NCI-H446 treated with DMSO at 0.1 percent for 48 hours (cell line): ENCODE data around the gene PTDSS2.
"Not testable (repeated sequence)": the region's sequence is repeated elsewhere in the genome, so short reads cannot be mapped to it uniquely, and the experiment has no call there.

Experiments
- DNase-seq: peaks from one replicate; lab custom pipeline; 2025; lab: John Stamatoyannopoulos, UW

Gene PTDSS2

DNA sequence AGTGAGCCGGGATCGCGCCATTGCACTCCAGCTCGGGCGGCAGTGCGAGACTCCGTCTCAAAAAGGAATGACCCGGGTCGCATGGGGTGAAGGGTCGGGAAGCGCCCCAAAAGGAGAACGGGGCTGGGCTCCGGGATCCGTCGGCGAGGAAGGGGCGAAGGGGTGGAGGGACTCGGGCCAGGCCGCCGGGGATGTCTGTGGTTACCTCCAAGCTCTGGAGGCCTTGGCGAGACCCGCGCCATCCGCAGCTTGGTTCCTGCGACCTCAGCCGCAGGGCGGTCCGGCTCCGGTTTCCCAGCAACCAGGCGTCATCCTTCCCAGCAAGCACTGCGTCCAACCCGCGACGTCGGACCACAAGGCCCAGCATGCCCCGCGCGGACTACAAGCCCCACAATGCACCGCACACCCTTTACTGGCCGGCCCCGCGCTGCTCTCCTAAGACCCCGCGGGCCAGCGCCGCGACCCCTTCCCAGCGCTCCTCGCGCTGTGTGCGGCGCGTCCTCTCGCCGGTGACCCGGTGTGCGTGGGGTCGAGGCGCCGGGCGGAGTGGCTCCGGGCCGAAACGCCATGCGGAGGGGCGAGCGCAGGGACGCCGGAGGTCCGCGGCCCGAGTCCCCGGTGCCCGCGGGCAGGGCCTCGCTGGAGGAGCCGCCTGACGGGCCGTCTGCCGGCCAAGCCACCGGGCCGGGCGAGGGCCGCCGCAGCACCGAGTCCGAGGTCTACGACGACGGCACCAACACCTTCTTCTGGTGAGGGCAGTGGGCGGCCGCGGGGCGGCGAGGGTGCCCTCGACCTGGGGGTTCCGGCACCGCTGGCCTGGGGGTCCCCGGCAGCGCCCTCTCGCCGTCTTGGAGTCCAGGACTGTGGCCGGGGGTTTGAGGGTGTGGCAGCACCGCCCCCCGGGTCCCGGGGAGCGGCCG, at the start of gene PTDSS2:
Gene PTDSS2 (plus strand): TSS at position 391 of the 920 bp plus-strand sequence. CDS start 177 bp downstream, at position 568.
- peak; percentile 84 for DNase-seq

DNA sequence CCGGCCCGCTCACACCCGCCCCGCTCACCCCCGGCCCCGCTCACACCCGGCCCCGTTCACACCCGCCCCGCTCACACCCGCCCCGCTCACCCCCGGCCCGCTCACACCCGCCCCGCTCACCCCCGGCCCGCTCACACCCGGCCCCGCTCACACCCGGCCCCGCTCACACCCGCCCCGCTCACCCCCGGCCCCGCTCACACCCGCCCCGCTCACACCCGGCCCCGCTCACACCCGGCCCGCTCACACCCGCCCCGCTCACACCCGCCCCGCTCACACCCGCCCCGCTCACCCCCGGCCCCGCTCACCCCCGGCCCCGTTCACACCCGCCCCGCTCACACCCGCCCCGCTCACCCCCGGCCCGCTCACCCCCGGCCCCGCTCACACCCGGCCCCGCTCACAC, 48.9 kb upstream of the PTDSS2 start:
- not testable (repeated sequence) for DNase-seq

DNA sequence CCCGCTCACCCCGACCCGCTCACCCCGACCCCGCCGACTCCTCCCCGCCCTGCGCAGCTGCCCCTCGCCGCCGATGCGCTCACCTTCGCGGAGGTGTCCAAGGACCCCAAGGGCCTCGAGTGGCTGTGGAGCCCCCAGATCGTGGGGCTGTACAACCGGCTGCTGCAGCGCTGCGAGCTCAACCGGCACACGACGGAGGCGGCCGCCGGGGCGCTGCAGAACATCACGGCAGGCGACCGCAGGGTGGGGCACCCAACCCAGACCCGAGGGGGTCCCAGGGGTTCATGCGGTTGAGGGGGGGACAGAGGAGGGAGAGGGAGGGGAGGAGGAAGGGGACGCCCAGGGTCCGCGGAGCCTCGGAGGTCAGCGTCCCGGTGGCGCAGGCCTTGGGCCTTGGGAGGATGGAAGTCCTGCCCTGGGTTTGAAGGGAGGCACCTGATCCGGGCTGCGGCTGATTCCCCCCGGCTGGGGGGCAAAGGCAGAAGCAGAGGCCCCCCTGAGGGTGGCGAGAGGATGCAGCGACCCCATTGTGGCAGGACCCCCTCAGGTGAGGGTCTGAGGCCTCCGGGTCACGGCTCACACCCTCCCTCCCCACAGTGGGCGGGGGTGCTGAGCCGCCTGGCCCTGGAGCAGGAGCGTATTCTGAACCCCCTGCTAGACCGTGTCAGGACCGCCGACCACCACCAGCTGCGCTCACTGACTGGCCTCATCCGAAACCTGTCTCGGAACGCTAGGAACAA, 46.9 kb upstream of the PTDSS2 start:
- DNase-seq: no peak

DNA sequence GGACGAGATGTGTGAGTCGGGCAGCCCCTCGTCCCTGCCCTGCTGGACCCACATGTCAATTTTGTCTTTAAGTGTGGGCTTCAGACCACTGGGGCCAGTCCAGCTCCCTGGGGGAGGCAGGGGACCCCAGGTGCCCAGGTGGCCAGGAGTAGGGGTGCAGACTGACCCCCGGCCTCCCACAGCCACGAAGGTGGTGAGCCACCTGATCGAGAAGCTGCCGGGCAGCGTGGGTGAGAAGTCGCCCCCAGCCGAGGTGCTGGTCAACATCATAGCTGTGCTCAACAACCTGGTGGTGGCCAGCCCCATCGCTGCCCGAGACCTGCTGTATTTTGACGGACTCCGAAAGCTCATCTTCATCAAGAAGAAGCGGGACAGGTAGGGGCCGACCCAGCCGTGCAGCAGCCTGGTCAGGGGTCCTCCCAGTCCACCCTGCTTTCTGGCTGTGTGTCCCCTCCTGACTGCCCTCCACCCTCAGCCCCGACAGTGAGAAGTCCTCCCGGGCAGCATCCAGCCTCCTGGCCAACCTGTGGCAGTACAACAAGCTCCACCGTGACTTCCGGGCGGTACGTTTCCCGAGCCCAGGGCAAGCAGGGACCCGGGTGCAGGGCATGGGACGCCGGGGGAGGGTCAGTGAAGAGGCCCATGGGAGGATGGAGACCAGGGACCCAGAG, 46.2 kb upstream of the PTDSS2 start:
- DNase-seq: no peak

DNA sequence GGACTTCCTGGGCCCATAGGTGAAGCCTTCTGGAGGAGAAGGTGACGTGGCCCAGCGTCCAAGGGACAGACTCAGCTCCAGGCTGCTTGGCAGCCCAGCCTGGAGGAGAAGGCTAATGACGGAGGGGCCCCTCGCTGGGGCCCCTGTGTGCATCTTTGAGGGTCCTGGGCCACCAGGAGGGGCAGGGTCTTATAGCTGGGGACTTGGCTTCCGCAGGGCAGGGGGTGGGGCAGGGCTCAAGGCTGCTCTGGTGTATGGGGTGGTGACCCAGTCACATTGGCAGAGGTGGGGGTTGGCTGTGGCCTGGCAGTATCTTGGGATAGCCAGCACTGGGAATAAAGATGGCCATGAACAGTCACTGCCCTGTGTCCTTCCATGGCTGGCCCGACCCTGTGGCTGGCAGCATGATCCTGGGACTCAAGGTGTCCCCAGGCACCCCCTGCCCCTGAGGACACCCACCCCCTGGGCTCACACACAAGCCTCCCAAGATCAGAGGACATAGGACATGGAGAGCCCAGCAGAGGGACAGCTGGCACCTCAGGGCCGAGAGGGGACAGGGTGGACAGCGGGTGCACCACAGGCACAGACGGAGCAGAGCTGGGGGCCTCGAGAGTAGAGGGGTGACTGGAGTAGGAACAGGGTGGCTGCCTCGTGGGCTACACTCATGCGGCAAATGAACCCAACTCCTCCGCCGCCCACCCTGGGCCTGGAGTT, 45.4 kb upstream of the PTDSS2 start:
- no peak for DNase-seq

DNA sequence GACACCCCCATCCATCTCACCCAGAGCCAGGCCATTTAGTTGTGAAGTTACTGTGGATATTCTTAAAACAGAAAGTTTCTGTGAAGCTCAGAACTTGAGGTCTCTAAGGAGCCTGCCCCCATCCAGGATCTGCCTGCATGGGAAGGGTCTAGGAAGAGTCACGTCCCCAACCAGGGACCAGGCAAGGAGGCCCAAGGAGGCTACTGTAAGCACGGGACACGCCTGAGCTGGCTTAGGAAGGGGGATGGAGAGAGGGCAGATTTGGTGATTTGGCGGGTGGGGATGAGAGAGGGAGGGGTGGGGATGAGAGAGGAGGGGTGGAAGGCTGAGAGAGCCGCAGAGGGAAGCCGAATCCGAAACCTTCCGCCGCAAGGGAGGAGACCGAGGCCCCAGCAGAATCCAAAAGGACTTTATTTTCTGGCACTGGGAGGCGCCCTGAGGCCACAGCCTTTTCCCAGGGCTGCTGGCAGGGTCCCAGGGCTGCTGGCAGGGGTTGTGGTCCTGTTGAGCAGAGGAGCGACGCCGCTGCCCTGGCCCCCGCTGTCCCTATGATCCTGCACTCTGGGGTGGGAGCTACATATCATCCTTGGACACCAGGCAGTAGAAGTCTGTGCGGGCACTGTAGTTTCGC, 44.6 kb upstream of the PTDSS2 start:
- no peak for DNase-seq

DNA sequence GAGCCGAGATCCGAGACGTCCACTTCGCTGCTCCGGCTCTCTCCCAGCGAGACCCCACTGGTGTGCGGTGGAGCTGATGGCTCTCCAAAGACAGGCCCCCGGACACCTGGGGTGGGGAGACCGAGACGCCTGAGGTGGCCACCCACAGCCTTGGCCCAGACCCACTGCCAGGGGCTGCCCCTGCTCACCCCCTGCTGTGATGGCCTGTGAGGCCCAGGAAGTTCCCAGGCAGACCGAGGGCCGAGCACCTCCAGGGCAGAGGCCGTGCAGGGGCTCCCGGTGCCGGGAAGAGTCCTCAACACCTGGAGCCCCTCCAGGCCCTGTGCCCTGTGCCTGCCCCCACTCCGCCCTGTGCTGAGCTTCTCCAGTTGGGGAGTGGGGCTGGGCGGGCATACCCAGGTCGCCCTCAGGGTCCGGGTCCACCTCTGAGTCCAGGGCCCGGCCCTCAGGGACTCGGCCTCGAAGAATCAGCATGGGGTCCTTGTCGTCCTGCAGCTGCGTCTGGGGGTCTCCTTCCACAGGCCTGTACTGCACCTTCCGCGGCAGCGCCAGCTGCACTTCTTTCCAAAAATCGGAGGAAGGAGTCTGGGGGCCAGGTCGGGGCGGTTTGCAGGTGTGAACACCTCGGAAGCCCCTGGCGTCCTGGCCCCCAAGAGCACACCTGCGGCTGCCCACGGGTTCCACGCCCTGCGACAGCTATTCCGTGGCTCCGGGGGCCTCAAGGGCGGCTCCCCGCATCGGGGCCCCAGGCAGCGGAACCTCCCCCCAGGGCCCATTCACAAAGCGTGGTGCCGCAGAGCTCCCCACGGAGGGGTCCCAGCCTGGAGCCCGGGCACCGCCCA, 43.9 kb upstream of the PTDSS2 start:
- no peak for DNase-seq

DNA sequence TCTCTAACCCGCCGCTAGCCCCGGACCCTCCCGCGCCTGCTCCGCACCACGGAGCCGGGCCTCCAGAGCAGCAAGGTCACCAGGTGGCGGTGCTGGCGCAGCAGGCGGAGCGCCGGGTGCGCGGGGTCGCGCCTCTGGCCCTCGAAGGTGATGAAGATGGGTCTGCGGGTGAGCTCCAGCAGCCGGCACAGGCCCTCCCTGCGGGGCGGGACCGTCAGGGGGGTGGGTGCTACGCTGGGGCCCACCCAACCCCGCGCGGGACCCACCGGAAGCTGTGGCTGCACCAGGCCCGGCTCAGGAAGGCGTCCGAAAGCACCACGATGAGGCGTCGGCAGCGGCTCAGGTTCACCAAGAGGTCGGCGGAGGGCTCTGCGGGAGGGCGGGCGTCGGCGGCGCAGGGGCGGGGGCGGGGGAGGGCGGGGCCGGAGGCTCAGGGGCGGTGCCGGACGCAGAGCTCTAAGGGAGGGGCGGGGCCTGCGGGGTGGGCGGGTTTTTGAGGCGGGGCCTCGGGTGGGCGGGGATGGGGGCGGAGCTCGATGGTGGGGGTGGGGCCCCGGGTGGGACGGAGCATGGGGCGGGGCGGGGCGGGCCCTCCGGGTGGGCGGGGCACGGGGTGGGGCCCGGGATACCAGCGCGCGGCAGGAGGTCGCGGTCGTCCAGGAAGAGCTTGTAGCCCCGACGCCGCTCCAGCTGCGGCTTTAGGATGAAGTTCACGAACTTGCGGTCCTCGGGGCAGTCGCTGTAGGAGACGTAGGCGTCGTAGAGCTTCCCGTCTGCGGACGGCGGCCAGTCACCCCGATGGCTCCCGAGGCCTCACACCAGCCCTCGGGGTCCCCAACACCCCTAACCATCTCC, 43.1 kb upstream of the PTDSS2 start:
- no peak for DNase-seq

DNA sequence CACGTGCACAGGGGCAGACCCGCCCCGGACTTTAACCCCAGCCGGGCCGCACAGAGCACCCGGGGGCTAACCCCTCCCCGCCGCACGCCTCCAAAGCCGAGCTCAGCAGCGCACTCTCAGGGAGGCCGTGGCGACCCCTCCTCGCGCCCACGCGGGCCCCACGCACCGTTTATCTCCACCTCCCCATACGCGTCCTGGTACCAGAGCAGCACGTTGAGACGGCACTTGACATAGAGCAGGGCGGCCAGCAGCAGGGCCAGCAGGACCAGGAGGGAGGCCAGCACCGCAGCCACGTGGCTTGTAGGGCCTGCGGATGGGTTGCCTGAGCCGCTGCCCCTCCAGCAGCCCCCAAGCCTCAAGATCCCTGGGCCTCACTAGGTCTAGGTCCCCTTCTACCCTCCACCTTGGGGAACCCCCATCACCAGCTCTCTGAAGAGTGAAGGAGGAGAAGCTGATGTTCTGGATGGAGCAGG, 42.4 kb upstream of the PTDSS2 start:
- DNase-seq: no peak

DNA sequence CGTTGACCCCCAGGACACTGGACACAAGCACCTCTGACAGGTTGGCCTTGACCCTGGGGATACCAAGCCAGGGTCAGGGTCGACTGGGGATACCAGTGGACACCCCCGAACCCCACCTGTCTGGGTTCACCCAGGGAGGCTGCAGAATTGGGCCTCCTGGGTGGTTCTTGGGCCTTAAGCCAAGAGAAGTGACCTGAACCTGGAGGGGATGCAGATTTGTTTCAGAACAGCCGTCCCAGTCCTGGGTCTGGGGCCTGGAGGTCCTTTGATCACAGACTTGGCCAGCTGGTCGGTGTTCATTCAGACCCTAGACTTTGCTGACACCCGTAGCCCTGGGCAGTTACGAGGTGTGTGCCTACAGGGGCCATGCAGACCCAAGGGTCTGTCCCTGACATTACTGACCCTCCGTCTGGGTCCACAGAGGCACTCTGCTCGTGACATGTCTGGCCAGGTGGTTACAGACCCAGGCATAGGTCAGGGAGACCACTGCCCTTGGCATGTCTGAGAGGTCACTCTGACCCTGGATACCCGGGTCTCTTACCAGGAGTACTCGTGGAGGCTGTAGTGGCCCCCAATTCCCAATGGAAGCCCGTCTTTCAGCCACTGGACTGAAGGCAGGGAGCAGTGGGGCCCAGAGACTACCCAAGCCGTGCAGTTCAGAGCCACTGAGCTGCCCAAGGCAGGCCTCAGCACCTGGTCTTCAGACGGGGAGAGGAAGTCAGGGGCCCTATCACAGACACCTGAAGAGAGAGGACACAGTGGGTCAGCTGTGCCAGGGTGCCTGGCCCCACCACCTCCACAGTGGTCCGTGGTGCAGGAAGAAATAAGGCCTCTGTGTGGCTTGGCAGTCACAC, 41.7 kb upstream of the PTDSS2 start:
- no peak for DNase-seq

DNA sequence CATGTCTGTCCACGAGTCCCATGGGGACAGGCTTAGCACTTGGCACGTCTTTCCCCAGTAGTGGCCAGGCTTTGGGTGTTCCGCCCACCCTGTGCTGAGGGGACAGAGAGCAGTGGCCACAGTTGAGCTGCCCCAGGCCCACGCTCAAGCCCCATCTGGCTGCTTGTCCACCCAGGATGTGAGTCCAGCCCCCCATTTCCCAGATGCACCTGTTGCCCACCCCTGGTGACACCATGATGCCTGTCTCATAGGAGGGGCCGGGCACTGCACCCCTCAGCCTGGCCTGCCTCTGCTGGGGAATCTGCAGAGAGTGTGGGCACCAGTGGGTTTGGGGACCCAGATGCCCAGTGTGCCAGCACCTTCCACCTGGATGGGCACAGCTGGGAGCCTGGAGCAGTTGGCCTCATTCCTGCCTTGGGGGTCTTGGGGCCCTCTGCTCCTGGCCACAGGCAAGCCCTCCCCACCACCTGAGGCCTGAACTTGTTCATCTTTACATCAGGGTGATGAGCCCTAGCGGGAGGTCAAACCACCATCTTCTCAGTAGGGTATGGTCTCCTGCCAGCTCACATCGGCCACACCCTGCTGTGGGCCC, 41.0 kb upstream of the PTDSS2 start:
- no peak for DNase-seq

DNA sequence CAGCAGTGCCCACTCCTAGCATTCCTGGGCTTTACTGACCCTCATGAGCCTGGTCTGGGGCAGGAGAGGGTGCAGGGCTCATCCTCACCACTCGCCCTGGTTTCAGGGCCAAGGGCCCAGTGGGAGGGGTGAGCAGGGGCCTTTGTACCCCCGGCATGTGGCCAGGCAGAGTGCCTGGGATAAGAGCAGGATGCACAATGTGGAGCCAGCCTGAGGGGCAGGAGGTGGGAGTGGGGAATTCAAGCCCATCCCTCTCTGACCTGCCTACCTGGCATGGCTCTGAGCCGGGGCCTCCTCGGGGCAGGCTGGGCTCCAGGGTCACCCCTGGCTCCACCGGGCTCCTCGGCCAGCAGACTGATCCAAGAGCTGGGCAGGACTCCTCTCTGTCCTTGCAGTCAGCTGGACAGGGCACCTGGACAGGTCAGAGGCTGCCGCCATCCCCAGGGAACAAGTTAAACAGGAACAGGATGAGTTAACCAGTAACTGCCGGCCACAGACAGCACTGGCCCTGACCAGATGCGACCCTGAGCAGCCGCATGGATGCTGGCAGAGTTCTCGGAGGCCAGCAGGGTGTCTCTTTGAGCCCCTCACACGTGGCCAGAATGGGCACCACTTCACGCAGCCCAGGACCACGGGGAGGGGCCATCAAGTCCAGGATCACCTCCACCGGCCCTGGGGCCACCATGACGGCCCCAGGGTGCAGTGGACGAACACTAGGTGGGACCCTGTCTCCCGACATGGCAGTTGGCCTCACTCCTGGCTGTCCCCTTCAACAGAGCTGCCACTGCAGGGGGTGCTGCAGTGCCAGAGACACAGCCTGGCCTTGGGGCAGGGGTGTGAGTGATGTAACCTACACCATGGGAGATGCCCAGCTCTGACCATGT, 40.2 kb upstream of the PTDSS2 start:
- DNase-seq: no peak

DNA sequence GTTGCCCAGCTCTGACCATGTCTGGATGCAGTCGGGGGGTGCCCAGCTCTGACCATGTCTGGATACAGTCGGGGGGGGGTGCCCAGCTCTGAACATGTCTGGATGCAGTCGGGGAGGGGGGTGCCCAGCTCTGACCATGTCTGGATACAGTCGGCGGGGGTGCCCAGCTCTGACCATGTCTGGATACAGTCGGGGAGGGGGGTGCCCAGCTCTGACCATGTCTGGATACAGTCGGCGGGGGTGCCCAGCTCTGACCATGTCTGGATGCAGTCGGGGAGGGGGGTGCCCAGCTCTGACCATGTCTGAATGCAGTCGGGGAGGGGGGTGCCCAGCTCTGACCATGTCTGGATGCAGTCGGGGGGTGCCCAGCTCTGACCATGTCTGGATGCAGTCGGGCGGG, 39.4 kb upstream of the PTDSS2 start:
- not testable (repeated sequence) for DNase-seq

DNA sequence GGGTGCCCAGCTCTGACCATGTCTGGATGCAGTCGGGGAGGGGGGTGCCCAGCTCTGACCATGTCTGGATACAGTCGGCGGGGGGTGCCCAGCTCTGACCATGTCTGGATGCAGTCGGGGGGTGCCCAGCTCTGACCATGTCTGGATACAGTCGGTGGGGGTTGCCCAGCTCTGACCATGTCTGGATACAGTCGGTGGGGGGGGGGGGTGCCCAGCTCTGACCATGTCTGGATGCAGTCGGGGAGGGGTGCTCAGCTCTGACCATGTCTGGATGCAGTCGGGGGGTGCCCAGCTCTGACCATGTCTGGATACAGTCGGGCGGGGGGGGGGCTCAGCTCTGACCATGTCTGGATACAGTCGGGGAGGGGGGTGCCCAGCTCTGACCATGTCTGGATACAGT, 38.6 kb upstream of the PTDSS2 start:
- not testable (repeated sequence) for DNase-seq

DNA sequence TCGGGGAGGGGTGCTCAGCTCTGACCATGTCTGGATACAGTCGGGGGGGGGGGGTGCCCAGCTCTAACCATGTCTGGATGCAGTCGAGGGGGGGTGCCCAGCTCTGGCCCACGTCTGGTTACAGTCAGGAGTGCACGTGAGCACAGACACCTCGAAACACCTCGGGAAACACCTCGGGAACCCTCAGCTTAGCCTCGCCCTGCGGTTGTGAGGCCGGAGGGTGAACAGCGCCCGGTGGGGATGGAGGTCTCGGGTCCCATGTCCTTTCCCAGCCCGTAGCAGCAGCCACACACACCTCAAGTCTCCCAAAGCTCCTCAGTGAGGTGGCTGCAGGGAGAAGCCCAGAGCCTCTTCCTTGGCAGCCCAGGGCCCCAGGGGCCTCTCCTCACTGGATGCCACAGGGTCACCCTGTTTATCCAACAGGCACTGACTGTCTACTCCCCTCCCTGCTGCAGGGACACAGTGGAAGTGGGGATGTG, 37.4 kb upstream of the PTDSS2 start:
- DNase-seq: no peak

DNA sequence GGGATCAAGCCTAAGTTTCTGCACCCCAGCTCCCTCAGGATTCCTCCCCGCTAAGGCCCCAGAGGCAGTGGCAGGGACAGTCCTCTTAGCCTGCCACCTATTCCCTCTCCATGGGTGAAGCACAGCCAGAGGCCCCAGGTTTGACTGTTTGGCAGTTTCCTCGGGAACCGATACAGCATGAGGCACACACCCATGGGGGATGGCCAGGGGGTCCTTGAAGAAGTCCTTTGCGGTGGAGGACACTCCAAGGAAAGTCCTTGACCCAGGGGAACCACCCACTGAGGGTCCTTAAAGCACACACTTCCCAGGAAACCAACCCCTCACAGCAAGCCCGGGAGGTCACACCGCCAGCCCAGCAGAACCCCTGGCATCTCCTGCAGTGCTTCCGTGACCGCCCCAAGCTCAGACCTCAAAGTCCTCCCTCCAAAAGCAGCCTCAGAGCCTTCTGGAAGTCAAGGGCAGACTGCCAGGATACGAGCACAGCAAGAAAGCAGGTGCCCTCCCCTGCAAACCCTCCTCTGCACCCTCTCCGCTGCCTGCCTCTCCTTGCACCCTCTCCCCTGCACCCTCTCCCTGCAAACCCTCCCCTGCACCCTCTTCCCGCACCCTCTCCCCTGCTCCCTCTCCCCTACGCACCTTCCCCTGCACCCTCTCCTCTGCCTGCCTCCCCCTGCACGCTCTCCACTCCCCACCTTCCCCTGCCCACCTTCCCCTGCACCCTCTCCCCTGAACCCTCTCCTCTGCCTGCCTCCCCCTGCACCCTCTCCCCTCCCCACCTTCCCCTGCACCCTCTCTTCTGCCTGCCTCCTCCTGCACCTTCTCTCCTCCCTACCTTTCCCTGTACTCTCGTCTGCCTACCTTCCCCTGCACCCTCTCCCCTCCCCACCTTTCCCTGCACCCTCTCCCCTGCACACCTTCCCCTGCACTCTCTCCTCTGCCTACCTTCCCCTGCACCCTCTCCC, 36.7 kb upstream of the PTDSS2 start:
- no peak for DNase-seq
